Measurements from ENCODE around the gene GPR39.

Gene GPR39

GRCh38 chr2:132651115-132652045 is 234.8 kb downstream of the GPR39 start:
- no peak for DNase-seq

- DNase-seq = no peak
These were observed 235.9 kb downstream of the GPR39 start for GRCh38 chr2:132652474-132652873.

- no peak for DNase-seq
These were observed 237.7 kb downstream of the GPR39 start for GRCh38 chr2:132654335-132654734.

GRCh38 chr2:132654968-132655367 is 238.4 kb downstream of the GPR39 start:
- DNase-seq = no peak

GRCh38 chr2:132656266-132656975 is 239.8 kb downstream of the GPR39 start:
- no peak for DNase-seq

GRCh38 chr2:132659331-132659730 is 242.7 kb downstream of the GPR39 start:
- no peak for DNase-seq

- DNase-seq = no peak
These were observed 246.1 kb downstream of the GPR39 start for GRCh38 chr2:132662732-132663131.

- DNase-seq = no peak
These were observed 247.5 kb downstream of the GPR39 start for GRCh38 chr2:132664096-132664495.

GRCh38 chr2:132665401-132666140 is 249.0 kb downstream of the GPR39 start:
- no peak for DNase-seq

GRCh38 chr2:132667706-132668105 is 251.1 kb downstream of the GPR39 start:
- no peak for DNase-seq

- no peak for DNase-seq
These were observed 251.7 kb downstream of the GPR39 start for GRCh38 chr2:132668189-132668823.

- DNase-seq = no peak
These were observed 252.6 kb downstream of the GPR39 start for GRCh38 chr2:132668987-132669907.

GRCh38 chr2:132669908-132670495 is 253.4 kb downstream of the GPR39 start, which contains the start of gene LYPD1:
LYPD1 (minus strand) TSS chr2:132670205; CDS start chr2:132669932, 273 bp downstream.
- no peak for DNase-seq

- no peak for DNase-seq
These were observed 254.0 kb downstream of the GPR39 start for GRCh38 chr2:132670496-132671150.

- DNase-seq = no peak
These were observed 254.7 kb downstream of the GPR39 start for GRCh38 chr2:132671151-132671835.

- DNase-seq = no peak
These were observed 260.4 kb downstream of the GPR39 start for GRCh38 chr2:132676999-132677398.

- no peak for DNase-seq
These were observed 261.1 kb downstream of the GPR39 start for GRCh38 chr2:132677661-132678060.

GRCh38 chr2:132678483-132678882 is 261.9 kb downstream of the GPR39 start:
- DNase-seq = no peak

GRCh38 chr2:132680544-132680943 is 263.9 kb downstream of the GPR39 start:
- DNase-seq = no peak

GRCh38 chr2:132681766-132682165 is 265.2 kb downstream of the GPR39 start:
- DNase-seq = no peak
